H1 (cell line): ENCODE data around the gene ANKRD11. TPM values are rescaled to one million over a fixed set of nuclear protein-coding genes. Genes with fewer than 3 reads are reported as not detected.

Experiments
- BACH1 ChIP-seq: IDR thresholded peaks from 2 replicates; pipeline ENCODE4 v1.6.1; 2012; ENCODE audit warnings: low read length, improper control_type of control experiment
- HDAC2 ChIP-seq, 2 experiments: fragments of 300-600 bp in 1 of 2; sonication (generic) in 1 of 2; IDR thresholded peaks; 2 replicates each; pipeline ENCODE4 v1.6.1; 2011 to 2012; ENCODE audit warnings: low read depth in 2 of 2, low read length in 2 of 2, mild to moderate bottlenecking in 2 of 2, moderate library complexity in 2 of 2, borderline replicate concordance in 1 of 2, inconsistent platforms in 1 of 2
- SAP30 ChIP-seq: fragments of 300-600 bp; sonication (generic); IDR thresholded peaks from 2 replicates; pipeline ENCODE4 v1.7.1; 2012; ENCODE audit warnings: low read length, moderate library complexity, mild to moderate bottlenecking, inconsistent platforms; ENCODE audit not compliant: insufficient read depth, insufficient replicate concordance
- polyA plus RNA-seq, 7 experiments: library from polyadenylated mRNA; depleted of rRNA in 3 of 7; stranded (reverse) in 5 of 7; unstranded in 2 of 7; fragments of >200 nt in 5 of 7; fragments of 200-250 nt in 2 of 7; gene quantifications; 1 replicate in 5 of 7; 2 replicates in 1 of 7; 4 replicates in 1 of 7; pipeline versions ENCODE4 v1.2.1 to v1.2.3, GENCODE V29; 2011 to 2013; ENCODE audit warnings: missing spikeins in 2 of 7, mixed read lengths in 2 of 7
- total RNA-seq: library from RNA; stranded (reverse); fragmentation: NEBNext Ultra II Directional; extraction: Animal tissue kit (Norgen Biotek cat#: 25700); gene quantifications from 2 replicates; pipeline ENCODE4 v1.2.1, GENCODE V29; 2021

ANKRD11 gene
- total and polyA plus RNA-seq, 2 of the 8 experiments (the other 6 are each of a cell fraction or from before 2014, with no cell fraction given) = 46.5 to 142 TPM

- TF ChIP-seq HDAC2 (IDR thresholded peaks at IDR 0.05; ENCODE audit: borderline replicate concordance in 1 of 2, low read depth in 2 of 2, low read length in 2 of 2) (no peak), BACH1 (no peak), SAP30 (no peak)
- TF ChIP-seq, all 59 proteins: peak for 0
Measured at GRCh38 chr16:89431158-89431584, 59.2 kb downstream of the ANKRD11 start (continued).
